HepG2 (cell line): Measurements from ENCODE around the gene RBSN. TPM values are rescaled to one million over a fixed set of nuclear protein-coding genes. Genes with fewer than 3 reads are reported as not detected.

Experiments
- ATAC-seq: fragments of 200-7000 bp; cut with Tn5 transposase; 3 replicates; pipeline ENCODE4 v1.9.1; 2020; ENCODE audit warnings: mild to moderate bottlenecking, moderate library complexity
- BruUV-seq: library from RNA; stranded (reverse); fragments of 400-500 nt; replicated peaks from 2 replicates; lab custom pipeline; 2021; lab: Mats Ljungman, UMichigan
- CTCF ChIA-PET: fragments of 300-600 bp; formaldehyde crosslinking; extraction: SDS; loops from one replicate; lab custom pipeline; 2021; ENCODE audit warnings: low total read pairs, inconsistent platforms, low intra/inter-chr PET ratio; lab: Yijun Ruan, JAX
- POLR2A ChIA-PET: fragments of 350-600 bp; sonication (Branson Sonifier 250); formaldehyde crosslinking; loops from one replicate; lab custom pipeline; 2020; ENCODE audit warnings: antibody characterized with exemption, inconsistent platforms; lab: Yijun Ruan, JAX
- DNase-seq: peaks from one replicate; pipeline ENCODE4 v3.0.0-alpha.2; 2015; ENCODE audit warnings: low spot score
- FAIRE-seq: peaks from 3 replicates; lab custom pipeline; 2011; peaks lifted over from hg19 to GRCh38; lab: Jason Lieb, UNC
- H2AFZ ChIP-seq: one replicate; pipeline ENCODE4 v1.6.1; 2011; ENCODE audit warnings: low read length, inconsistent platforms
- H3K27ac ChIP-seq: fragments of 300-600 bp; 3 replicates; pipeline ENCODE4 v1.8.0; 2011; ENCODE audit warnings: mixed run types, mild to moderate bottlenecking, mixed read lengths, low read length, inconsistent platforms; ENCODE audit not compliant: insufficient read depth; ENCODE audit errors: extremely low read length
- H3K27me3 ChIP-seq, 2 experiments: fragments of 200-600 bp in 1 of 2; 2 replicates in 1 of 2; 3 replicates in 1 of 2; pipeline versions ENCODE4 v1.6.0 to v1.8.0; 2011; ENCODE audit warnings: low read length in 2 of 2, mild to moderate bottlenecking in 2 of 2, moderate library complexity in 2 of 2, inconsistent platforms in 1 of 2; ENCODE audit not compliant: insufficient read depth in 2 of 2, control insufficient read depth in 1 of 2
- H3K36me3 ChIP-seq, 2 experiments: fragments of 200-600 bp in 1 of 2; replicated peaks in 1 of 2; 2 replicates in 1 of 2; 3 replicates in 1 of 2; pipeline versions ENCODE4 v1.5.1 to v1.8.0; 2011; ENCODE audit warnings: low read length in 2 of 2, inconsistent platforms in 1 of 2; ENCODE audit not compliant: insufficient read depth in 2 of 2, control insufficient read depth in 1 of 2
- H3K4me1 ChIP-seq: 2 replicates; pipeline ENCODE4 v1.5.1; 2012; ENCODE audit warnings: low read length, inconsistent platforms; ENCODE audit not compliant: insufficient read depth
- H3K4me2 ChIP-seq: 2 replicates; pipeline ENCODE4 v1.6.0; 2011; ENCODE audit warnings: low read depth, low read length, inconsistent platforms
- H3K4me3 ChIP-seq, 3 experiments: fragments of 200-600 bp in 1 of 3; sonication (generic), shearing (Covaris generic) in 1 of 3; replicated peaks in 1 of 3; 2 replicates each; pipeline ENCODE4 v1.5.1; 2011 to 2016; ENCODE audit warnings: low read length in 3 of 3, inconsistent platforms in 2 of 3, low read depth in 2 of 3, mild to moderate bottlenecking in 2 of 3, control low read depth in 1 of 3, mixed read lengths in 1 of 3; ENCODE audit not compliant: insufficient read depth in 1 of 3
- H3K79me2 ChIP-seq: one replicate; pipeline ENCODE4 v1.6.1; 2011; ENCODE audit warnings: low read length, inconsistent platforms; ENCODE audit not compliant: insufficient read depth
- H3K9ac ChIP-seq: 2 replicates; pipeline ENCODE4 v1.6.0; 2011; ENCODE audit warnings: mild to moderate bottlenecking, low read depth, low read length, inconsistent platforms; ENCODE audit not compliant: insufficient read depth
- H3K9me3 ChIP-seq: 2 replicates; pipeline ENCODE4 v1.5.1; 2012; ENCODE audit warnings: mild to moderate bottlenecking, low read length
- H4K20me1 ChIP-seq: 2 replicates; pipeline ENCODE4 v1.6.0; 2011; ENCODE audit warnings: inconsistent platforms, mild to moderate bottlenecking, low read length, moderate library complexity; ENCODE audit not compliant: insufficient read depth
- ERF ChIP-seq: IDR thresholded peaks from 2 replicates; pipeline ENCODE4 v1.6.1; 2018; ENCODE audit warnings: missing biosample characterization, missing genetic modification reagents
- JUND ChIP-seq: sonication (generic); formaldehyde crosslinking; IDR thresholded peaks from 2 replicates; pipeline ENCODE4 v1.8.0; 2022; ENCODE audit warnings: mild to moderate bottlenecking, missing genetic modification reagents
- MED13 ChIP-seq: sonication (generic); formaldehyde crosslinking; IDR thresholded peaks from 2 replicates; pipeline ENCODE4 v1.5.0; 2020; ENCODE audit warnings: missing genetic modification reagents
- MTA3 ChIP-seq: sonication (generic); formaldehyde crosslinking; IDR thresholded peaks from 2 replicates; pipeline ENCODE4 v1.4.0; 2020; ENCODE audit warnings: missing genetic modification reagents
- SALL2 ChIP-seq: sonication (generic); formaldehyde crosslinking; IDR thresholded peaks from 2 replicates; pipeline ENCODE4 v1.8.1; 2023; ENCODE audit warnings: mild to moderate bottlenecking, missing genetic modification reagents, inconsistent platforms
- SIN3A ChIP-seq: IDR thresholded peaks from 2 replicates; pipeline ENCODE4 v1.6.1; 2011; ENCODE audit warnings: low read depth, mild to moderate bottlenecking, control low read depth, low read length, borderline replicate concordance
- SRF ChIP-seq: IDR thresholded peaks from 2 replicates; pipeline ENCODE4 v1.6.1; 2011; ENCODE audit warnings: mild to moderate bottlenecking, low read depth, low read length, moderate library complexity
- ZNF737 ChIP-seq: sonication (generic); formaldehyde crosslinking; IDR thresholded peaks from 2 replicates; pipeline ENCODE4 v1.5.0; 2020; ENCODE audit warnings: missing genetic modification reagents, mild to moderate bottlenecking, borderline replicate concordance
- WGBS: methylation state at CpG from one replicate; pipeline ENCODE4 v1.1.6; 2017; ENCODE audit warnings: low lambda C conversion rate; 5-methylcytosine and 5-hydroxymethylcytosine counted together
- in situ Hi-C: cut with HindIII; loops from 2 replicates; pipeline ENCODE4 v1.10.0; 2017; ENCODE audit warnings: low pct_unique_long_range_greater_than_20kb; ENCODE audit not compliant: extremely low pct_ligation_motif_present
- intact Hi-C: fragments of 100-400 bp; cut with micrococcal nuclease; formaldehyde crosslinking; loops from one replicate; pipeline ENCODE4 v1.10.0; 2022; ENCODE audit not compliant: unreplicated experiment
- polyA plus RNA-seq, 8 experiments: library from polyadenylated mRNA; depleted of rRNA in 3 of 8; stranded (reverse) in 7 of 8; unstranded in 1 of 8; fragments of >200 nt; fragmentation: Illumina TruSeq in 4 of 8; extraction: Trizol in 4 of 8; gene quantifications; 2 replicates each; pipeline versions ENCODE4 v1.2.1 to v1.2.3, GENCODE V29; 2011 to 2016; ENCODE audit warnings: low read depth in 4 of 8, missing spikeins in 1 of 8, mixed read lengths in 1 of 8; ENCODE audit not compliant: insufficient read depth in 1 of 8
- total RNA-seq, 5 experiments: library from RNA; depleted of rRNA; stranded (reverse); fragments of >200 nt; fragmentation: Illumina TruSeq; extraction: Trizol; gene quantifications; 2 replicates each; pipeline ENCODE4 v1.2.3, GENCODE V29; 2016; ENCODE audit warnings: low read depth in 1 of 5
- TF ChIP-seq, protein P1 (sequence below): IDR thresholded peaks from 2 replicates; pipeline ENCODE4 v1.6.1; 2018; ENCODE audit warnings: missing genetic modification reagents
- TF ChIP-seq, protein P2 (sequence below): sonication (generic); formaldehyde crosslinking; IDR thresholded peaks from 2 replicates; pipeline ENCODE4 v1.8.0; 2022; ENCODE audit warnings: missing genetic modification reagents, mild to moderate bottlenecking, inconsistent platforms, borderline replicate concordance
- TF ChIP-seq, protein P3 (sequence below): sonication (generic); formaldehyde crosslinking; IDR thresholded peaks from 2 replicates; pipeline ENCODE4 v1.5.0; 2020; ENCODE audit warnings: missing genetic modification reagents
- TF ChIP-seq, protein P4 (sequence below): sonication (generic); formaldehyde crosslinking; conservative IDR thresholded peaks from 2 replicates; pipeline ENCODE4 v1.4.0; 2020; ENCODE audit warnings: missing genetic modification reagents

Gene RBSN
- total and polyA plus RNA-seq, 2 of the 13 experiments (the other 11 are each of a cell fraction or from before 2014, with no cell fraction given), result 7.9 to 11.8 TPM

DNA sequence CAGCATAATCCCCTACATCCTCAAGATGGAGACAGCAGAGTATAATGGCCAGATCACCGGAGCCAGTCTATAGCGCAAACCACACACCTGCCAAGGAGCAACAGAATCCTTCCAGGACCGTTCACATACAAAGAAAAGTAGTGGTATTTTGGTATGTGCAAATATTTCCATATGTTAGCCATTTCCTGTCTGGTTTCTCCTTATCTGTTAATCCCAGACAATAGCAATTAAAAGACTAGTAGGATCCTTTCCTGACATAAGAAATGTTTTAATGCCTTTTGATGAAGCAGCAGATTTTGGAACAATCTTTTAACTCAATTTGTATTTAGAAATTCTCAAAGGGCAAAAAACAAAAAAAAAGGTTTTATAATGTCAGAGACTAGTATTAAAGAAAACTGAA lies 56.0 kb downstream of the RBSN start:
- POLR2A ChIA-PET, result no interaction called here
- Histone ChIP-seq H3K4me1 (no peaks in the 10 kb centered on the region), H3K4me2 (no peak overlapping the region), H3K36me3 (peaks cover 34 to 89% of the 10 kb centered on the region in 2 experiments), H4K20me1 (no peaks in the 10 kb centered on the region), H3K27ac (no peak overlapping the region), H3K9ac (no peak overlapping the region), H2AFZ (no peak overlapping the region), H3K4me3 (no peak overlapping the region), H3K79me2 (no peaks in the 10 kb centered on the region), H3K27me3 (no peaks in the 10 kb centered on the region; a peak in 1 of 5 replicates), H3K9me3 (no peaks in the 10 kb centered on the region)
- 94% methylated on average over 3 of the region's 3 CpGs for WGBS
- BruUV-seq, result no TSS peak
- CTCF ChIA-PET, result no interaction called here
- no peak for FAIRE-seq
- no peak for ATAC-seq
- in situ Hi-C loops (loop anchor here (10.0 kb wide), 1 partner anchor 118 kb away; no protein-coding TSS in a partner anchor), intact Hi-C loops (loop anchor here (5.0 kb wide), 1 partner anchor 116 kb away; no protein-coding TSS in a partner anchor)
- DNase-seq, result no peak
- TF ChIP-seq, protein P1, sequence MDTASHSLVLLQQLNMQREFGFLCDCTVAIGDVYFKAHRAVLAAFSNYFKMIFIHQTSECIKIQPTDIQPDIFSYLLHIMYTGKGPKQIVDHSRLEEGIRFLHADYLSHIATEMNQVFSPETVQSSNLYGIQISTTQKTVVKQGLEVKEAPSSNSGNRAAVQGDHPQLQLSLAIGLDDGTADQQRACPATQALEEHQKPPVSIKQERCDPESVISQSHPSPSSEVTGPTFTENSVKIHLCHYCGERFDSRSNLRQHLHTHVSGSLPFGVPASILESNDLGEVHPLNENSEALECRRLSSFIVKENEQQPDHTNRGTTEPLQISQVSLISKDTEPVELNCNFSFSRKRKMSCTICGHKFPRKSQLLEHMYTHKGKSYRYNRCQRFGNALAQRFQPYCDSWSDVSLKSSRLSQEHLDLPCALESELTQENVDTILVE, result no peak
- TF ChIP-seq MED13 (no peak), ZNF737 (CRISPR knock-in tag) (no peak), SIN3A (no peak), ERF (no peak), SALL2 (CRISPR knock-in tag) (no peak), SRF (no peak), JUND (CRISPR knock-in tag) (no peak), MTA3 (CRISPR knock-in tag) (no peak)
- TF ChIP-seq, protein P2, sequence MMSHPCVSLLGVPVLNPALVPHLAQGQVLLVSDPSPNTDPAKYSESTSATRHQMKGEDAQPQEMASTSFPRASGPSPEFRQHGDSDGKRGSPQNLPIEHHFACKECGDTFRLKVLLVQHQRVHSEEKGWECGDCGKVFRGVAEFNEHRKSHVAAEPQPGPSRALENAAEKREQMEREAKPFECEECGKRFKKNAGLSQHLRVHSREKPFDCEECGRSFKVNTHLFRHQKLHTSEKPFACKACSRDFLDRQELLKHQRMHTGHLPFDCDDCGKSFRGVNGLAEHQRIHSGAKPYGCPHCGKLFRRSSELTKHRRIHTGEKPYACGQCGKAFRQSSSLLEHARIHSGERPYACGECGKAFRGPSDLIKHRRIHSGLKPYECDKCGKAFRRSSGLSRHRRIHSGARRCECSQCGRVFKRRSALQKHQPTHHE (CRISPR knock-in tag), result no peak
- TF ChIP-seq, protein P3, sequence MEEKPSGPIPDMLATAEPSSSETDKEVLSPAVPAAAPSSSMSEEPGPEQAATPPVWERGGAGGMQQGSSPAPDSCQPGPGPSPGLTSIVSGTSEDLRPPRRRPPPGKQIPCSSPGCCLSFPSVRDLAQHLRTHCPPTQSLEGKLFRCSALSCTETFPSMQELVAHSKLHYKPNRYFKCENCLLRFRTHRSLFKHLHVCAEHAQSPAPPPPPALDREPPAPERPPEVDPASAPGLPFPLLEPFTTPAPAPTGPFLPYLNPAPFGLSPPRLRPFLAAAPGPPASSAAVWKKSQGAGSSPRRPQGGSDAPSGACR (CRISPR knock-in tag), result no peak
- TF ChIP-seq, protein P4, sequence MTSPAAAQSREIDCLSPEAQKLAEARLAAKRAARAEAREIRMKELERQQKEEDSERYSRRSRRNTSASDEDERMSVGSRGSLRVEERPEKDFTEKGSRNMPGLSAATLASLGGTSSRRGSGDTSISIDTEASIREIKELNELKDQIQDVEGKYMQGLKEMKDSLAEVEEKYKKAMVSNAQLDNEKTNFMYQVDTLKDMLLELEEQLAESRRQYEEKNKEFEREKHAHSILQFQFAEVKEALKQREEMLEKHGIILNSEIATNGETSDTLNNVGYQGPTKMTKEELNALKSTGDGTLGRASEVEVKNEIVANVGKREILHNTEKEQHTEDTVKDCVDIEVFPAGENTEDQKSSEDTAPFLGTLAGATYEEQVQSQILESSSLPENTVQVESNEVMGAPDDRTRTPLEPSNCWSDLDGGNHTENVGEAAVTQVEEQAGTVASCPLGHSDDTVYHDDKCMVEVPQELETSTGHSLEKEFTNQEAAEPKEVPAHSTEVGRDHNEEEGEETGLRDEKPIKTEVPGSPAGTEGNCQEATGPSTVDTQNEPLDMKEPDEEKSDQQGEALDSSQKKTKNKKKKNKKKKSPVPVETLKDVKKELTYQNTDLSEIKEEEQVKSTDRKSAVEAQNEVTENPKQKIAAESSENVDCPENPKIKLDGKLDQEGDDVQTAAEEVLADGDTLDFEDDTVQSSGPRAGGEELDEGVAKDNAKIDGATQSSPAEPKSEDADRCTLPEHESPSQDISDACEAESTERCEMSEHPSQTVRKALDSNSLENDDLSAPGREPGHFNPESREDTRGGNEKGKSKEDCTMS (CRISPR knock-in tag), result no peak
